Activated CD8-positive, alpha-beta T cell treated with anti-CD3 and anti-CD28 coated beads for 36 hours (primary cell): ENCODE measurements around the gene MGARP. TPM values are rescaled to one million over a fixed set of nuclear protein-coding genes. Genes with fewer than 3 reads are reported as not detected.

ENCODE experiments used
- ATAC-seq: fragments of 200-7000 bp; cut with Tn5 transposase; one replicate; pipeline ENCODE4 v1.10.0; 2021; ENCODE audit warnings: mild to moderate bottlenecking, moderate library complexity
- CTCF ChIA-PET: fragments of 350-600 bp; sonication (Branson Sonifier 250); formaldehyde crosslinking; loops from one replicate; lab custom pipeline; 2021; ENCODE audit warnings: antibody characterized with exemption; lab: Charles Lee
- POLR2A ChIA-PET: fragments of 350-600 bp; sonication (Branson Sonifier 250); formaldehyde crosslinking; loops from one replicate; lab custom pipeline; 2021; ENCODE audit warnings: antibody characterized with exemption; lab: Charles Lee
- DNase-seq: peaks from one replicate; pipeline ENCODE4 v3.0.0-alpha.2; 2020
- H3K27ac Mint-ChIP-seq: one replicate; pipeline ENCODE4 v1.8.0; 2021; ENCODE audit warnings: mild to moderate bottlenecking, mixed read lengths
- H3K27me3 Mint-ChIP-seq: one replicate; pipeline ENCODE4 v1.8.0; 2021; ENCODE audit warnings: mixed read lengths
- H3K36me3 Mint-ChIP-seq: one replicate; pipeline ENCODE4 v1.8.0; 2021; ENCODE audit warnings: low read depth, mixed read lengths
- H3K4me1 Mint-ChIP-seq: one replicate; pipeline ENCODE4 v1.8.0; 2021; ENCODE audit warnings: low read depth, mixed read lengths
- H3K4me3 Mint-ChIP-seq: one replicate; pipeline ENCODE4 v1.8.0; 2021; ENCODE audit warnings: mild to moderate bottlenecking, moderate library complexity, mixed read lengths
- H3K9me3 Mint-ChIP-seq: one replicate; pipeline ENCODE4 v1.8.0; 2021; ENCODE audit warnings: mixed read lengths
- intact Hi-C: fragments of 100-400 bp; cut with micrococcal nuclease; formaldehyde crosslinking; loops from one replicate; pipeline ENCODE4 v1.10.0; 2022
- total RNA-seq, 2 experiments: library from RNA; stranded (reverse); gene quantifications; one replicate each; pipeline ENCODE4 v1.2.3, GENCODE V29; 2021
- TF ChIP-seq, protein P1 (sequence below): fragments of 200-600 bp; IDR thresholded peaks from one replicate; pipeline ENCODE4 v1.8.0; 2022; ENCODE audit warnings: antibody characterized with exemption, mild to moderate bottlenecking

Gene MGARP
- total RNA-seq, 2 experiments from 2014 or later: 0.22 to 0.32 TPM

- Mint-ChIP-seq H3K9me3 (no peaks in the 10 kb centered on the region), H3K4me3 (no peak overlapping the region), H3K36me3 (no peaks in the 10 kb centered on the region), H3K27me3 (no peaks in the 10 kb centered on the region), H3K4me1 (peaks cover 16% of the 10 kb centered on the region), H3K27ac (no peak overlapping the region)
- ATAC-seq: no peak
- DNase-seq: no peak
- CTCF ChIA-PET: no interaction called here
- TF ChIP-seq, protein P1, sequence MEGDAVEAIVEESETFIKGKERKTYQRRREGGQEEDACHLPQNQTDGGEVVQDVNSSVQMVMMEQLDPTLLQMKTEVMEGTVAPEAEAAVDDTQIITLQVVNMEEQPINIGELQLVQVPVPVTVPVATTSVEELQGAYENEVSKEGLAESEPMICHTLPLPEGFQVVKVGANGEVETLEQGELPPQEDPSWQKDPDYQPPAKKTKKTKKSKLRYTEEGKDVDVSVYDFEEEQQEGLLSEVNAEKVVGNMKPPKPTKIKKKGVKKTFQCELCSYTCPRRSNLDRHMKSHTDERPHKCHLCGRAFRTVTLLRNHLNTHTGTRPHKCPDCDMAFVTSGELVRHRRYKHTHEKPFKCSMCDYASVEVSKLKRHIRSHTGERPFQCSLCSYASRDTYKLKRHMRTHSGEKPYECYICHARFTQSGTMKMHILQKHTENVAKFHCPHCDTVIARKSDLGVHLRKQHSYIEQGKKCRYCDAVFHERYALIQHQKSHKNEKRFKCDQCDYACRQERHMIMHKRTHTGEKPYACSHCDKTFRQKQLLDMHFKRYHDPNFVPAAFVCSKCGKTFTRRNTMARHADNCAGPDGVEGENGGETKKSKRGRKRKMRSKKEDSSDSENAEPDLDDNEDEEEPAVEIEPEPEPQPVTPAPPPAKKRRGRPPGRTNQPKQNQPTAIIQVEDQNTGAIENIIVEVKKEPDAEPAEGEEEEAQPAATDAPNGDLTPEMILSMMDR: no peak
- POLR2A ChIA-PET: interaction anchor here (0.6 kb wide), 1 partner anchor 44 kb away, joined by 3 read pairs; no protein-coding TSS in a partner anchor
- intact Hi-C loops: no loop called here
These were observed 58.3 kb downstream of the MGARP start for GRCh38 chr4:139221687-139222086.

- H3K9me3 Mint-ChIP-seq: no peaks in the 10 kb centered on the region
- POLR2A ChIA-PET: no interaction called here
- intact Hi-C loops: no loop called here
- CTCF ChIA-PET: interaction anchor here (1.0 to 1.8 kb wide), 3 partner anchors 48 to 189 kb away, joined by 3 read pairs; no protein-coding TSS in a partner anchor
- H3K4me3 Mint-ChIP-seq: no peak overlapping the region
- H3K27me3 Mint-ChIP-seq: no peaks in the 10 kb centered on the region
- no peak for DNase-seq
- peaks cover 16% of the 10 kb centered on the region for H3K4me1 Mint-ChIP-seq
- no peak overlapping the region for H3K27ac Mint-ChIP-seq
- ATAC-seq: no peak
- TF ChIP-seq, protein P1: no peak
- H3K36me3 Mint-ChIP-seq: no peaks in the 10 kb centered on the region
These were observed 60.5 kb downstream of the MGARP start for GRCh38 chr4:139219450-139220055.

Other genes with a start within 250 kb of the MGARP start
- 10 to 100 TPM; 20.1 to 20.4 TPM for gene ELF2, start 103.0 kb downstream of the MGARP start, total RNA-seq
- 100 to 1,000 TPM; 113 to 114 TPM for gene NAA15, start 21.3 kb upstream of the MGARP start, total RNA-seq
- 10 to 100 TPM; 56.2 to 60.6 TPM for gene NDUFC1, start 22.3 kb upstream of the MGARP start, total RNA-seq
- gene RAB33B, start 173.9 kb upstream of the MGARP start, total RNA-seq: 1 to 10 TPM; 6.1 to 6.2 TPM